COR-L47 (cell line): Measurements from ENCODE around the gene CDC42BPA.

Source experiments
- DNase-seq: peaks from one replicate; lab custom pipeline; 2025; lab: John Stamatoyannopoulos, UW

Gene CDC42BPA

DNA sequence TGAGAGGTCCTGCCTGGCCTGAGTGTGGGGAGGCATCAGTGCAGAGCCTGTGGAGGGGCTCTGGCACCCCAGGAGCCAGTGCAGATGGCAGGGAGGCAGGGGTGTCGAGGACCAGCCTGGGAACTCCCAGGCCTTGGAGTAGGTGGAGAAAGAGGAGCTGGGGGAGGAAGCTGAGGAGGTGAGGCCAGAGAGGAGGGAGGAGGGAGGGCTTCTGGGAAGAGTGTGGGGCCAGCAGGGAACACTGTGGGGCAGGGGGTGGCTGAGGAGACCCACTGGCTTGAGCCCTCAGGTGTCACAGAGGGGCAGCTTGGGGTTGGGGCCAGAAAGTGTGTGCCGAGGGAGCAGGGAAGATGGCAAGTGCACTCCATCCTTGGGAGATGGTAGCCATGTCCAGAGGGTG, 374.4 kb downstream of the CDC42BPA start:
- no peak for DNase-seq

GRCh38 chr1:226943156-226943555, 375.1 kb downstream of the CDC42BPA start:
- no peak for DNase-seq

DNA sequence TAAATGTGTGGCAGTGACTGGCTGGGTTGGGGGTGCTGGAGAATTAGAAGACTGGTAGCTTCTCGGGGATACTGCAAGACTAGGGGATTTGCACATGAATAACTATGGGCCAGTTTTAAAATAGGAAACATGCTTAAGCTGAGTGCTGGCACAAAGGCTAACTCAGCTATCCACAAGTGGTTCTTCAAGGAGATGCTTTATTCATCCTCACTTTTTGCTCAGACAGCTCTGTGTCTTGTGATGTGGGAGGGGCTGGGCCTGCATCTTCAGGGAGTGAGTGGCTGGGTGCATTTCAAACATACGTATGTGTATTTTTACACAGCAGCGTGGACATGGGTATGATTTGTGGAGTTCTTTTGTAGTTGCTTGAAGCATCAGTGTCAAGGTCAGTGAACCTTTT, 375.9 kb downstream of the CDC42BPA start:
- DNase-seq = no peak

GRCh38 chr1:226940806-226941067, 377.6 kb downstream of the CDC42BPA start:
- no peak for DNase-seq

GRCh38 chr1:226940029-226940805, 378.1 kb downstream of the CDC42BPA start, which contains the start of gene COQ8A:
Gene COQ8A, plus strand, starts transcription at chr1:226940294. Its CDS starts 21,092 bp downstream, at chr1:226961386.
- peak; percentile 99 for DNase-seq
